GM21423 (cell line): ENCODE results near the gene SOX30.
"Not testable (repeated sequence)": the region's sequence is repeated elsewhere in the genome, so short reads cannot be mapped to it uniquely, and the experiment has no call there.

Experiments
- ATAC-seq: cut with Tn5 transposase; IDR thresholded peaks from one replicate; pipeline ENCODE4 v1.9.1; 2021; ENCODE audit warnings: mild to moderate bottlenecking, moderate library complexity; ENCODE audit not compliant: unreplicated experiment

SOX30 gene

GRCh38 chr5:157652377-157652692 lies at the start of gene SOX30:
SOX30 (minus strand) TSS chr5:157652438; CDS start chr5:157652078, 360 bp downstream.
- no peak for ATAC-seq

GRCh38 chr5:157698674-157699073 lies 46.4 kb upstream of the SOX30 start:
- ATAC-seq, result not testable (repeated sequence)

GRCh38 chr5:157696154-157696553 lies 43.9 kb upstream of the SOX30 start:
- ATAC-seq, result not testable (repeated sequence)

- not testable (repeated sequence) for ATAC-seq
These were observed 41.6 kb upstream of the SOX30 start for GRCh38 chr5:157693816-157694215.

GRCh38 chr5:157690690-157691433 lies 38.6 kb upstream of the SOX30 start:
- ATAC-seq, result no peak

GRCh38 chr5:157689942-157690689 lies 37.9 kb upstream of the SOX30 start:
- no peak for ATAC-seq

GRCh38 chr5:157687198-157687554 lies 34.9 kb upstream of the SOX30 start:
- ATAC-seq, result no peak

- ATAC-seq, result not testable (repeated sequence)
These were observed 34.3 kb upstream of the SOX30 start for GRCh38 chr5:157686276-157687197.

- ATAC-seq, result no peak
These were observed 30.0 kb upstream of the SOX30 start for GRCh38 chr5:157682257-157682656.

GRCh38 chr5:157681048-157681447 lies 28.8 kb upstream of the SOX30 start:
- ATAC-seq, result no peak

- no peak for ATAC-seq
These were observed 28.0 kb upstream of the SOX30 start for GRCh38 chr5:157680239-157680638.

GRCh38 chr5:157679801-157680200 lies 27.6 kb upstream of the SOX30 start:
- ATAC-seq, result no peak

GRCh38 chr5:157677931-157678330 lies 25.7 kb upstream of the SOX30 start:
- ATAC-seq, result no peak

- not testable (repeated sequence) for ATAC-seq
These were observed 22.1 kb upstream of the SOX30 start for GRCh38 chr5:157674351-157674750.

GRCh38 chr5:157672976-157673375 lies 20.7 kb upstream of the SOX30 start:
- ATAC-seq, result no peak

GRCh38 chr5:157671592-157672330 lies 19.5 kb upstream of the SOX30 start:
- no peak for ATAC-seq

- ATAC-seq, result no peak
These were observed 18.7 kb upstream of the SOX30 start, which contains the start of gene C5orf52 for GRCh38 chr5:157670662-157671591. C5orf52 (plus strand) TSS chr5:157671533; CDS start chr5:157671615, 82 bp downstream.

GRCh38 chr5:157669701-157670097 lies 17.5 kb upstream of the SOX30 start:
- ATAC-seq, result no peak

- ATAC-seq, result no peak
These were observed 16.1 kb upstream of the SOX30 start for GRCh38 chr5:157668356-157668755.
